K562 (cell line): ENCODE measurements around the gene OR1B1. TPM values are rescaled to one million over a fixed set of nuclear protein-coding genes. Genes with fewer than 3 reads are reported as not detected.

Experiments
- DPF2 ChIP-seq: fragments of 450-650 bp; IDR thresholded peaks from 2 replicates; pipeline ENCODE4 v1.6.1; 2016
- FOSL1 ChIP-seq: fragments of 200-800 bp; sonication (Bioruptor generic); conservative IDR thresholded peaks from 2 replicates; pipeline ENCODE4 v1.6.1; 2016; ENCODE audit warnings: missing genetic modification characterization, missing compliant biosample characterization
- GABPB1 ChIP-seq: sonication (generic); formaldehyde crosslinking; IDR thresholded peaks from 2 replicates; pipeline ENCODE4 v1.8.0; 2022; ENCODE audit warnings: mild to moderate bottlenecking, missing genetic modification reagents
- HDAC1 ChIP-seq, 2 experiments: fragments of 450-650 bp; IDR thresholded peaks; 2 replicates each; pipeline ENCODE4 v1.6.1; 2016 to 2017; ENCODE audit warnings: inconsistent platforms in 1 of 2, mild to moderate bottlenecking in 1 of 2, moderate library complexity in 1 of 2
- KLF1 ChIP-seq: fragments of 450-650 bp; IDR thresholded peaks from 2 replicates; pipeline ENCODE4 v1.6.1; 2016; ENCODE audit warnings: missing genetic modification characterization, missing compliant biosample characterization
- MYBL2 ChIP-seq, 2 experiments: fragments of 450-650 bp in 1 of 2; sonication (generic) in 1 of 2; formaldehyde crosslinking in 1 of 2; IDR thresholded peaks; 2 replicates each; pipeline versions ENCODE4 v1.6.1 to v1.8.1; 2017 to 2022; ENCODE audit warnings: borderline replicate concordance in 1 of 2, inconsistent platforms in 1 of 2, low read depth in 1 of 2, mild to moderate bottlenecking in 1 of 2, missing genetic modification reagents in 1 of 2, moderate library complexity in 1 of 2
- NCOA1 ChIP-seq: fragments of 450-650 bp; IDR thresholded peaks from 2 replicates; pipeline ENCODE4 v1.6.1; 2016; ENCODE audit warnings: low read depth
- NR2F6 ChIP-seq: fragments of 450-650 bp; formaldehyde crosslinking; IDR thresholded peaks from 2 replicates; pipeline ENCODE4 v1.4.0; 2020; ENCODE audit warnings: mild to moderate bottlenecking
- RFX1 ChIP-seq: fragments of 450-650 bp; IDR thresholded peaks from 2 replicates; pipeline ENCODE4 v1.6.1; 2016; ENCODE audit warnings: mild to moderate bottlenecking, moderate library complexity
- RHOXF2B ChIP-seq: fragments of 250-450 bp; sonication (Bioruptor Pico); conservative IDR thresholded peaks from 2 replicates; pipeline ENCODE4 v1.5.1; 2021
- SMAD2 ChIP-seq: fragments of 150-350 bp; IDR thresholded peaks from 2 replicates; pipeline ENCODE4 v1.6.1; 2014; ENCODE audit warnings: low read depth, mild to moderate bottlenecking, low read length
- SMARCA4 ChIP-seq: fragments of 450-650 bp; IDR thresholded peaks from 2 replicates; pipeline ENCODE4 v1.6.1; 2016
- SMARCC2 ChIP-seq: fragments of 450-650 bp; IDR thresholded peaks from 2 replicates; pipeline ENCODE4 v1.6.1; 2017; ENCODE audit warnings: antibody characterized with exemption, moderate library complexity, mild to moderate bottlenecking, low read depth
- TRIM28 ChIP-seq: fragments of 450-650 bp; IDR thresholded peaks from 2 replicates; pipeline ENCODE4 v1.6.1; 2017
- ZNF561 ChIP-seq: fragments of 450-650 bp; formaldehyde crosslinking; conservative IDR thresholded peaks from 2 replicates; pipeline ENCODE4 v1.4.0; 2020; ENCODE audit warnings: mild to moderate bottlenecking, moderate library complexity
- polyA plus RNA-seq, 8 experiments: library from polyadenylated mRNA; depleted of rRNA in 4 of 8; stranded (reverse) in 5 of 8; unstranded in 3 of 8; fragments of >200 nt; fragmentation: Nextera tagmentation in 2 of 8; fragmentation: Illumina TruSeq in 1 of 8; extraction: Ambion mirVana in 2 of 8; extraction: Trizol in 1 of 8; gene quantifications; 2 replicates each; pipeline versions ENCODE4 v1.2.1 to v1.2.3, GENCODE V29; 2011 to 2014; ENCODE audit warnings: inconsistent platforms in 1 of 8, missing spikeins in 1 of 8
- total RNA-seq, 7 experiments: library from RNA; depleted of rRNA in 6 of 7; stranded (reverse); fragments of >200 nt in 6 of 7; fragmentation: Illumina TruSeq in 2 of 7; extraction: Trizol in 2 of 7; gene quantifications; 2 replicates each; pipeline versions ENCODE4 v1.2.1 to v1.2.3, GENCODE V29; 2011 to 2021; ENCODE audit warnings: low replicate concordance in 1 of 7
- TF ChIP-seq, protein P1 (sequence below): sonication (generic); formaldehyde crosslinking; IDR thresholded peaks from 2 replicates; pipeline ENCODE4 v1.5.0; 2020; ENCODE audit warnings: missing genetic modification reagents
- TF ChIP-seq, protein P2 (sequence below): fragments of 250-450 bp; sonication (Bioruptor Pico); IDR thresholded peaks from 2 replicates; pipeline ENCODE4 v1.4.0; 2020; ENCODE audit warnings: mild to moderate bottlenecking, moderate library complexity
- TF ChIP-seq, protein P3 (sequence below): sonication (generic); formaldehyde crosslinking; IDR thresholded peaks from 2 replicates; pipeline ENCODE4 v1.8.0; 2023; ENCODE audit warnings: mild to moderate bottlenecking, missing genetic modification reagents
- TF ChIP-seq, protein P4 (sequence below), 2 experiments: fragments of 200-800 bp in 1 of 2; sonication (Bioruptor generic) in 1 of 2; sonication (generic) in 1 of 2; formaldehyde crosslinking in 1 of 2; IDR thresholded peaks in 1 of 2; conservative IDR thresholded peaks in 1 of 2; 2 replicates each; pipeline versions ENCODE4 v1.5.0 to v1.6.1; 2016 to 2020; ENCODE audit warnings: missing compliant biosample characterization in 1 of 2, missing genetic modification characterization in 1 of 2, missing genetic modification reagents in 1 of 2
- TF ChIP-seq, protein P5 (sequence below): sonication (generic); formaldehyde crosslinking; IDR thresholded peaks from 2 replicates; pipeline ENCODE4 v1.8.1; 2023; ENCODE audit warnings: missing genetic modification reagents, mild to moderate bottlenecking, borderline replicate concordance

The OR1B1 gene
- total and polyA plus RNA-seq, 9 of the 15 experiments (the other 6 are each of a cell fraction or from before 2014, with no cell fraction given): not detected

DNA sequence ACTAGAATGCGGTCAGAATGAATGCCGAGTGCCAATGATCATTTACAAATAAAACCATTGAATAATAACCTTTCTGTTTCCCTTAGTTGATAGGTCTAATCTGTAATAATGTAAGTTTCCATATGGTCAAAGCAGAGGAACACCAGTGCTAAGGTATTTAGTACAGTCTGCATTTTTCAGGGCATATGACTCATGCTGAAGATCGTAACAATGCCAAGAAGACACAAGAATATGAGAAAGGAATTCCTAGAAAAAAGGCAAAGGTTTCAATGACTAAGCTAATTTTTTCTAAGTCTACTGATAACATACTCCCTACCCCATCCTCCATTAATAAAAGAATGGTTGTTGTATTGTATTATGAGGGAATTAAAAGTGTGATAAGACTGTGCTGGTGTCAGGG is 77.1 kb downstream of the OR1B1 start (continued):
- TF ChIP-seq RHOXF2B: no peak
- TF ChIP-seq SMARCC2: peak; percentile 56; the same call in 1 of the 2 replicates
- TF ChIP-seq FOSL1 (tag): peak; percentile 92
- TF ChIP-seq, protein P1, sequence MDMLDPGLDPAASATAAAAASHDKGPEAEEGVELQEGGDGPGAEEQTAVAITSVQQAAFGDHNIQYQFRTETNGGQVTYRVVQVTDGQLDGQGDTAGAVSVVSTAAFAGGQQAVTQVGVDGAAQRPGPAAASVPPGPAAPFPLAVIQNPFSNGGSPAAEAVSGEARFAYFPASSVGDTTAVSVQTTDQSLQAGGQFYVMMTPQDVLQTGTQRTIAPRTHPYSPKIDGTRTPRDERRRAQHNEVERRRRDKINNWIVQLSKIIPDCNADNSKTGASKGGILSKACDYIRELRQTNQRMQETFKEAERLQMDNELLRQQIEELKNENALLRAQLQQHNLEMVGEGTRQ (CRISPR knock-in tag): no peak
- TF ChIP-seq NCOA1: no peak
- TF ChIP-seq DPF2: peak; percentile 83
- TF ChIP-seq SMARCA4: peak; percentile 88
- TF ChIP-seq ZNF561 (CRISPR knock-in tag): no peak
- no peak for TF ChIP-seq GABPB1 (CRISPR knock-in tag)
- TF ChIP-seq, protein P2, sequence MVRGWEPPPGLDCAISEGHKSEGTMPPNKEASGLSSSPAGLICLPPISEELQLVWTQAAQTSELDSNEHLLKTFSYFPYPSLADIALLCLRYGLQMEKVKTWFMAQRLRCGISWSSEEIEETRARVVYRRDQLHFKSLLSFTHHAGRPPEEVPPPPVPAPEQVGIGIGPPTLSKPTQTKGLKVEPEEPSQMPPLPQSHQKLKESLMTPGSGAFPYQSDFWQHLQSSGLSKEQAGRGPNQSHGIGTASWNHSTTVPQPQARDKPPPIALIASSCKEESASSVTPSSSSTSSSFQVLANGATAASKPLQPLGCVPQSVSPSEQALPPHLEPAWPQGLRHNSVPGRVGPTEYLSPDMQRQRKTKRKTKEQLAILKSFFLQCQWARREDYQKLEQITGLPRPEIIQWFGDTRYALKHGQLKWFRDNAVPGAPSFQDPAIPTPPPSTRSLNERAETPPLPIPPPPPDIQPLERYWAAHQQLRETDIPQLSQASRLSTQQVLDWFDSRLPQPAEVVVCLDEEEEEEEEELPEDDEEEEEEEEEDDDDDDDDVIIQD (CRISPR knock-in tag): no peak
- TF ChIP-seq, protein P3, sequence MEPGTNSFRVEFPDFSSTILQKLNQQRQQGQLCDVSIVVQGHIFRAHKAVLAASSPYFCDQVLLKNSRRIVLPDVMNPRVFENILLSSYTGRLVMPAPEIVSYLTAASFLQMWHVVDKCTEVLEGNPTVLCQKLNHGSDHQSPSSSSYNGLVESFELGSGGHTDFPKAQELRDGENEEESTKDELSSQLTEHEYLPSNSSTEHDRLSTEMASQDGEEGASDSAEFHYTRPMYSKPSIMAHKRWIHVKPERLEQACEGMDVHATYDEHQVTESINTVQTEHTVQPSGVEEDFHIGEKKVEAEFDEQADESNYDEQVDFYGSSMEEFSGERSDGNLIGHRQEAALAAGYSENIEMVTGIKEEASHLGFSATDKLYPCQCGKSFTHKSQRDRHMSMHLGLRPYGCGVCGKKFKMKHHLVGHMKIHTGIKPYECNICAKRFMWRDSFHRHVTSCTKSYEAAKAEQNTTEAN: no peak
- no peak for TF ChIP-seq SMAD2
- no peak for TF ChIP-seq RFX1
- TF ChIP-seq TRIM28: 0 out of 2 replicates have a peak, but pooled peaks have one; percentile 15
- TF ChIP-seq HDAC1 (IDR thresholded peaks at IDR 0.05): peak in 1 of 2 experiments; percentile 16; a peak in 1 of 4 replicates
- TF ChIP-seq, protein P4, sequence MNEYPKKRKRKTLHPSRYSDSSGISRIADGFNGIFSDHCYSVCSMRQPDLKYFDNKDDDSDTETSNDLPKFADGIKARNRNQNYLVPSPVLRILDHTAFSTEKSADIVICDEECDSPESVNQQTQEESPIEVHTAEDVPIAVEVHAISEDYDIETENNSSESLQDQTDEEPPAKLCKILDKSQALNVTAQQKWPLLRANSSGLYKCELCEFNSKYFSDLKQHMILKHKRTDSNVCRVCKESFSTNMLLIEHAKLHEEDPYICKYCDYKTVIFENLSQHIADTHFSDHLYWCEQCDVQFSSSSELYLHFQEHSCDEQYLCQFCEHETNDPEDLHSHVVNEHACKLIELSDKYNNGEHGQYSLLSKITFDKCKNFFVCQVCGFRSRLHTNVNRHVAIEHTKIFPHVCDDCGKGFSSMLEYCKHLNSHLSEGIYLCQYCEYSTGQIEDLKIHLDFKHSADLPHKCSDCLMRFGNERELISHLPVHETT (CRISPR knock-in tag; conservative IDR thresholded peaks at IDR 0.05 in 1 of 2, IDR thresholded peaks at IDR 0.05 in 1 of 2): no peak
- TF ChIP-seq KLF1 (tag): no peak
- TF ChIP-seq, protein P5, sequence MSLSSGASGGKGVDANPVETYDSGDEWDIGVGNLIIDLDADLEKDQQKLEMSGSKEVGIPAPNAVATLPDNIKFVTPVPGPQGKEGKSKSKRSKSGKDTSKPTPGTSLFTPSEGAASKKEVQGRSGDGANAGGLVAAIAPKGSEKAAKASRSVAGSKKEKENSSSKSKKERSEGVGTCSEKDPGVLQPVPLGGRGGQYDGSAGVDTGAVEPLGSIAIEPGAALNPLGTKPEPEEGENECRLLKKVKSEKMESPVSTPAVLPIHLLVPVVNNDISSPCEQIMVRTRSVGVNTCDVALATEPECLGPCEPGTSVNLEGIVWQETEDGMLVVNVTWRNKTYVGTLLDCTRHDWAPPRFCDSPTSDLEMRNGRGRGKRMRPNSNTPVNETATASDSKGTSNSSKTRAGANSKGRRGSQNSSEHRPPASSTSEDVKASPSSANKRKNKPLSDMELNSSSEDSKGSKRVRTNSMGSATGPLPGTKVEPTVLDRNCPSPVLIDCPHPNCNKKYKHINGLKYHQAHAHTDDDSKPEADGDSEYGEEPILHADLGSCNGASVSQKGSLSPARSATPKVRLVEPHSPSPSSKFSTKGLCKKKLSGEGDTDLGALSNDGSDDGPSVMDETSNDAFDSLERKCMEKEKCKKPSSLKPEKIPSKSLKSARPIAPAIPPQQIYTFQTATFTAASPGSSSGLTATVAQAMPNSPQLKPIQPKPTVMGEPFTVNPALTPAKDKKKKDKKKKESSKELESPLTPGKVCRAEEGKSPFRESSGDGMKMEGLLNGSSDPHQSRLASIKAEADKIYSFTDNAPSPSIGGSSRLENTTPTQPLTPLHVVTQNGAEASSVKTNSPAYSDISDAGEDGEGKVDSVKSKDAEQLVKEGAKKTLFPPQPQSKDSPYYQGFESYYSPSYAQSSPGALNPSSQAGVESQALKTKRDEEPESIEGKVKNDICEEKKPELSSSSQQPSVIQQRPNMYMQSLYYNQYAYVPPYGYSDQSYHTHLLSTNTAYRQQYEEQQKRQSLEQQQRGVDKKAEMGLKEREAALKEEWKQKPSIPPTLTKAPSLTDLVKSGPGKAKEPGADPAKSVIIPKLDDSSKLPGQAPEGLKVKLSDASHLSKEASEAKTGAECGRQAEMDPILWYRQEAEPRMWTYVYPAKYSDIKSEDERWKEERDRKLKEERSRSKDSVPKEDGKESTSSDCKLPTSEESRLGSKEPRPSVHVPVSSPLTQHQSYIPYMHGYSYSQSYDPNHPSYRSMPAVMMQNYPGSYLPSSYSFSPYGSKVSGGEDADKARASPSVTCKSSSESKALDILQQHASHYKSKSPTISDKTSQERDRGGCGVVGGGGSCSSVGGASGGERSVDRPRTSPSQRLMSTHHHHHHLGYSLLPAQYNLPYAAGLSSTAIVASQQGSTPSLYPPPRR (CRISPR knock-in tag): no peak
- TF ChIP-seq NR2F6 (CRISPR knock-in tag): no peak
- TF ChIP-seq MYBL2 (IDR thresholded peaks at IDR 0.05; ENCODE audit: low read depth): no peak
- TF ChIP-seq MYBL2 (CRISPR knock-in tag; IDR thresholded peaks at IDR 0.05; ENCODE audit: borderline replicate concordance): no peak
